Measurements from ENCODE around the gene DCUN1D3.
"Not testable (repeated sequence)": the region's sequence is repeated elsewhere in the genome, so short reads cannot be mapped to it uniquely, and the experiment has no call there.

Gene DCUN1D3, protein sequence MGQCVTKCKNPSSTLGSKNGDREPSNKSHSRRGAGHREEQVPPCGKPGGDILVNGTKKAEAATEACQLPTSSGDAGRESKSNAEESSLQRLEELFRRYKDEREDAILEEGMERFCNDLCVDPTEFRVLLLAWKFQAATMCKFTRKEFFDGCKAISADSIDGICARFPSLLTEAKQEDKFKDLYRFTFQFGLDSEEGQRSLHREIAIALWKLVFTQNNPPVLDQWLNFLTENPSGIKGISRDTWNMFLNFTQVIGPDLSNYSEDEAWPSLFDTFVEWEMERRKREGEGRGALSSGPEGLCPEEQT

DNA sequence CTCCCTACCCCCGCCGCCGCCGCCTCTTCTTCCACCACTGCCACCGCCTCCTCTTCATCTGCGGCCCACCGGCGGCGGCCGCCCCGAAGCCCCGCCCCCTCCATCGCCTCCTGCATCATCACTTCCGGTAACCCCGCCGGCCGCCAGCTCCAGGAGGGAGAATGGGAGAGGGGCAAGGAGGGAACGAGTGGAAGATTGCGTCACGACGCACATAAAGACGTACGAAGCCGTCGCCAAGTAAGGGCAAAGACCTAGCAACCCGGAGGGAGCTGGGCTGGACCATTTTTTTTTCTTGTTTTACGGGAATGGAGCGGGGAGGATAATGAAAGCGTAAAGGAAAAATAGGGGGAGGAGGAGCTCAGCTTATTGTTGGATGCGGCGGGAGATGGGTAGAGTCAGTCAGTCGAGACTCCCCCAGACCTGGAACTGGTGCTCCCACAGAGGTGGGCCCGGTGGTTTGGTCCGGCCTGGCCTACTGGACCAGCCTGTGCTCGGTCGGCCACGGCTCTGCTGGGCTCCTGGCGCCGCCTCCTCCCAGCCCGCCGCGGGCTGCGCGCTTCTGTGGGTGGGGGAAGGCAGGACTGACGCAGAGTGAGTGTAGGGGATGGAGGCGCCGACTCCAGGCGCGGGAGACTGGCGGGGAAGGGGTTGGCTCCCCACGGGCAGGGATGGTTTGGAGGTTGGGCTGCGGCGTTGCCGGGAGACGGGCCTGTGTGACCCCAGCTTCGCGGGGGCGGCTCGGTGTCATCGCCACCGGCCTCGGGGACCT is at the start of gene DCUN1D3, which contains the start of gene LYRM1:
Gene DCUN1D3, minus strand, starts transcription at position 60 of the 769 bp plus-strand sequence. CDS start 37,820 bp downstream, outside the sequence.
Gene LYRM1, plus strand, starts transcription at position 473 of the 769 bp plus-strand sequence. CDS start 14,785 bp downstream, outside the sequence.
- DNase-seq (ENCODE audit: low spot score) = peak; percentile 96

- DNase-seq (ENCODE audit: low spot score) = no peak
Observed at GRCh38 chr16:20949660-20950059, 49.5 kb upstream of the DCUN1D3 start.

DNA sequence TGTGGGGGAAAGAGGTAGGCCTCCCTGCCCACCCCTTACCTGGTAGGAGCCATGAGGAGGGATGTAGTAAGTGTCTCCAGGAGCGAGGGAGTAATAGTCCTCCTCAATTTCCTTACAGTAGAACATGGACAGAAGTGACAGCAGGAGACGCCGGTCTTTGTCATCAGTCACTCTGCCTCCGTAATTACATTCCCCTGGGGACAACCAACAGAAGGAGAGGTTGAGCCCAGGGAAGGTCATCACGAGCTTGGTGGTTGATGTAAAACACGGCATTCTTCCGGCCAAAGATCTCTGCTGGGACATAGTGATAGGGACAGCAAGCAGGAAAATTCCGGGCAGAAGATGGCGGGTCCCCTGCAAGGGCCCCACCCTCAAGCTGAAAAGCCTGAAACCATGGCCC is 48.3 kb upstream of the DCUN1D3 start:
- DNase-seq (ENCODE audit: low spot score) = no peak

GRCh38 chr16:20946015-20946629 is 46.0 kb upstream of the DCUN1D3 start:
- DNase-seq (ENCODE audit: low spot score) = no peak

GRCh38 chr16:20945575-20945875 is 45.4 kb upstream of the DCUN1D3 start:
- DNase-seq (ENCODE audit: low spot score) = not testable (repeated sequence)

GRCh38 chr16:20944861-20945574 is 44.9 kb upstream of the DCUN1D3 start:
- DNase-seq (ENCODE audit: low spot score) = no peak

DNA sequence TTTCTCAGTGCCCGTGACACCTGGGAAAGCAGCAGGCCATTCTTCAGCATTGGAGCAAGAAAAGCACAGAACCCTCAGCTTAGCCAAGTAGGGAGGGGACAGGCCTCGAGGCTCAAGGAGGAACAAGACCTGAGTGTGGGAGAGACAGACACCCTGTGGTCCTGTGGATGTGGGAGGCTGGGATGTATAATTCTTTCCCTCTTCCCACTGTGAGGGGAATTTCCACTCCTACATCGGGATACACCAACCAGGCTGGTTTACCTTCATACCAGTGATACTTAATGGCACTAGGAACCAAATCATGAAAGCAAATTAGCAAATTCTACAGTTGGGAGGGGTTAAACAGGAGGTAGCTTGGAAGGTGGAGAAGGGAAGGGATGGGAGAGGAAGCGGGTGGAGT is 42.1 kb upstream of the DCUN1D3 start:
- no peak for DNase-seq (ENCODE audit: low spot score)

GRCh38 chr16:20941636-20941926 is 41.4 kb upstream of the DCUN1D3 start:
- DNase-seq (ENCODE audit: low spot score) = no peak

DNA sequence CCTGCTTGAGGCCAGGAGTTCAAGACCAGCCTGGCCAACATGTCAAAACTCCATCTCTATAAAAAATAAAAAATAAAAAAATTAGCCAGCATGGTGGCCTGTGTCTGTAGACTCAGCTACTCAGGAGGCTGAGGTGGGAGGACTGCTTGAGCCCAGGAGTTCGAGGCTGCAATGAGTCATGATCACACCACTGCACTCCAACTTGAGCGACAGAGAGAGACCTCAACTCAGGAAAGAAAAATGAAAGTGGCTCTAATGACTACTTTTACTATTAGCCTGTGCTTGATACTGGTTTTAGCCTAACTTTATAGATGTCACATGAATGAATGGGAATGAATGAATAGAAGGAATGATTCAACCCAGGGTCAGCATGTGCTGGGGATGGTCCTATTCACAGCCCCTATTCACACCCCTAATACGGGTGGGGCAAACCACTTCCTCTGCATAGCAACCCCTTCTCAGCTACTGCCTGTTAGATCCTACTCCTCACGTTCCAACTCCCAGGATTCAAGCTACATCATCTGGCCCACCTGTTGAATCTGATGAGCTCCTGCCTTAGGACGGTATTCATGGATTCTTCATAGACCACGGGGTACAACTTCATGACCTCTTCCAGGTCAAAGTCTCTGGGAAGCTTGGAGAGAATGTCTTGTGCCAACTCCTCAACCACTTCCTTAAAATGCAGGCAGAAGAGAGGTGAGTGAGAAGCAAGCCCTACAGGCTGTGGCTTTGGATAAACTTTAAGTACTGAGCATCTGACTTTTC is 40.9 kb upstream of the DCUN1D3 start:
- no peak for DNase-seq (ENCODE audit: low spot score)

DNA sequence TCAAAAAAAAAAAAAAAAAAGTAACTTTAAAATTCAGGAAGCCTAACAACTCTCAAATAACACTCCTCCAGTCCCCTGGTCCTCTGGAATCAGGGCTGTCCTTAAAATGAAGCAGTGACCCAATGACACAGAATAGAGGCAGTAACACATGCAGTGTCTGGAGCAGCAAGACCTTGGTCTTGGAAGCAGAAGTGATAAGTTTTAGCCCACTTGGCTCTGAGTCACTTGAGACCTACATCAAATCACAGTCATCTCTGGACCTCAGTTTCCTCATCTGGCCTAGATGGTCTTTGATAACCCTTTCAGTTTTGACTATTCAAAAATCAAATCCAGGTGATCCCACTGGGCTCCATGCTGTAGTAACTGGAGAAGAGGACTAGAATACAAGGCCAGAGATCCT is 39.5 kb upstream of the DCUN1D3 start:
- DNase-seq (ENCODE audit: low spot score) = no peak

- peak; percentile 33 for DNase-seq (ENCODE audit: low spot score)
Observed at GRCh38 chr16:20938426-20938825, 38.3 kb upstream of the DCUN1D3 start.

GRCh38 chr16:20937736-20938135 is 37.6 kb upstream of the DCUN1D3 start:
- no peak for DNase-seq (ENCODE audit: low spot score)

GRCh38 chr16:20933589-20933988 is 33.4 kb upstream of the DCUN1D3 start:
- DNase-seq (ENCODE audit: low spot score) = no peak

- peak; percentile 50 for DNase-seq (ENCODE audit: low spot score)
Observed at GRCh38 chr16:20931066-20931600, 31.0 kb upstream of the DCUN1D3 start.

DNA sequence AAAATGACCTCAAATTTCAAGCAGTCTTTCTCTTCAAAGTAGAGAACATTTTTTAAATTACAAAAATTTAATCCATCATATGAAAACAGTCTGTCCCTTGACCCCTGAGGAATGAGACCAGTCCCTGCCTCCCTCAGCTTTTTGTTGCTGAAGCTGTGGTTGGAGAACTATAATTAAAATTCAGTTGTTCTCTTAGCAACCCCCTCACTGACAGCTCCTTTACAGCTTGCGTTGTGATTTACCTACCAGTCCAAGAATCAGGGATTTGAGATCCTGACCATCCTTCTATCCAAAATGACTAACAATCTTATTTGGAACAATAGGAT is 30.2 kb upstream of the DCUN1D3 start:
- DNase-seq (ENCODE audit: low spot score) = no peak

GRCh38 chr16:20929676-20930364 is 29.7 kb upstream of the DCUN1D3 start:
- DNase-seq (ENCODE audit: low spot score) = peak; percentile 29

DNA sequence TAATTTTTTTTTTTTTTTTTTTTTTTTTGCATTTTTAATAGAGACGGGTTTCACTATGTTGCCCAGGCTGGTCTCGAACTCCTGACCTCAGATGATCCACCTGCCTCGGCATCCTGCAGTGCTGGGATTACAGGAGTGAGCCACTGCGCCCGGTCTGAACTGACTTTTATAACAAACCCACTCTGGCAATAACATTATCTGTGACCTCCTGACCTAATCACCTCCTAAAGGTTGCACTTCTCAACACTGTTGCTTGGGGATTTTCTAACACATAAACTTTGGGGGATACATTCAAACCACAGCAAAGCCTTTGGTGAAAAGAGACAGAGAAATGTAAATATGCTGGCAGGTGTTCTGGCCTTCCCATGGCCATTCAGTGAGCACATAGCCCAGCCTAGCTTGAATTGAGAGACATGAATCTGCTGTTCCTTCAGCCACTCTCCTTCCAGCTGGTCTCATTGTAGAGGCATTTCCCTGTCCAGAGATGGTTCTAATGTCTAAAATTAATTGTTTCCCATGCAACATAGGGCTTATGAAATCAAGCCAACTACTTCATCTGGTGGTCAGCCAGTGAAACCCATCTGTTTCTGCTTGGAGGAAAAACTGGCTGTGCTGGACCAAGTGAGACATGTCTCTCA is 28.7 kb upstream of the DCUN1D3 start:
- peak; percentile 62 for DNase-seq (ENCODE audit: low spot score)

- no peak for DNase-seq (ENCODE audit: low spot score)
Observed at GRCh38 chr16:20925751-20926150, 25.6 kb upstream of the DCUN1D3 start.

GRCh38 chr16:20923876-20924275 is 23.7 kb upstream of the DCUN1D3 start:
- no peak for DNase-seq (ENCODE audit: low spot score)

- DNase-seq (ENCODE audit: low spot score) = no peak
Observed at GRCh38 chr16:20920799-20921198, 20.6 kb upstream of the DCUN1D3 start.

DNA sequence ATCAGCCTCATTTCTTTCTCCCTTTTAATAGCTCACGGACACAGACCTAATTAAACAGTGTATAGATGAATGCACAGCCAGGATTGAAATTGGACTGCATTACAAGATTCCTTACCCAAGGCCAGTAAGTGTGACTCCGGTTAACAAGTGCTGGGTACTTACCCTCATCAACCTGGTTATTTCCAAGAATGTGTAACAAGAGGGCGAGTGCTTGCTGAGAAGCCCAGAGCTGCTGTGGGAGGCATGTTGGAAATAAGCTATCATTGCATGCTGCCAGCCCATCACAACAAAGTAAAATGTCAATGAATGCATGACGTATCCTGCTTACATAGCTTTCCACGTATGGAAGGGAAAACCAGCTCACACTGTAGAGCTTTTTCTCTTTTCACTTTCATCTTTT is 19.9 kb upstream of the DCUN1D3 start:
- no peak for DNase-seq (ENCODE audit: low spot score)
